CD8-positive, alpha-beta memory T cell (primary cell): ENCODE results near the gene RCE1. TPM values are rescaled to one million over a fixed set of nuclear protein-coding genes. Genes with fewer than 3 reads are reported as not detected.

Experiments
- CTCF ChIA-PET: fragments of 350-600 bp; sonication (Branson Sonifier 250); formaldehyde crosslinking; loops from one replicate; lab custom pipeline; 2021; ENCODE audit warnings: antibody characterized with exemption; lab: Charles Lee
- POLR2A ChIA-PET: fragments of 350-600 bp; sonication (Branson Sonifier 250); formaldehyde crosslinking; loops from one replicate; lab custom pipeline; 2021; ENCODE audit warnings: antibody characterized with exemption; lab: Charles Lee
- DNase-seq, 5 donors: peaks; one replicate each; pipeline versions ENCODE4 v3.0.0 to v3.0.0-alpha.2; 2020 to 2022; ENCODE audit warnings: mixed read lengths in 1 of 5
- H3K27ac ChIP-seq: one replicate; pipeline ENCODE4 v1.7.0; 2013; ENCODE audit warnings: low read depth, mild to moderate bottlenecking, low read length, moderate library complexity
- H3K27me3 ChIP-seq: 2 replicates; pipeline ENCODE4 v1.7.0; 2013; ENCODE audit warnings: low read length, mild to moderate bottlenecking; ENCODE audit not compliant: insufficient read depth, poor library complexity, severe bottlenecking
- H3K36me3 ChIP-seq: 2 replicates; pipeline ENCODE4 v1.7.0; 2013; ENCODE audit warnings: mild to moderate bottlenecking, low read length, moderate library complexity; ENCODE audit not compliant: insufficient read depth
- H3K4me1 ChIP-seq: 2 replicates; pipeline ENCODE4 v1.7.0; 2013; ENCODE audit warnings: mild to moderate bottlenecking, low read length, moderate library complexity; ENCODE audit not compliant: insufficient read depth
- H3K4me3 ChIP-seq: 2 replicates; pipeline ENCODE4 v1.7.0; 2013; ENCODE audit warnings: mild to moderate bottlenecking, low read length
- H3K9me3 ChIP-seq: 2 replicates; pipeline ENCODE4 v1.7.0; 2013; ENCODE audit warnings: mild to moderate bottlenecking, low read length
- H3K27ac Mint-ChIP-seq, 8 donors: one replicate each; pipeline ENCODE4 v1.8.0; 2020 to 2021; ENCODE audit warnings: mixed read lengths in 8 of 8, mild to moderate bottlenecking in 6 of 8, inconsistent platforms in 3 of 8, moderate library complexity in 3 of 8
- H3K27me3 Mint-ChIP-seq, 2 donors: one replicate each; pipeline ENCODE4 v1.8.0; 2020 to 2021; ENCODE audit warnings: mixed read lengths in 2 of 2, mild to moderate bottlenecking in 1 of 2, moderate library complexity in 1 of 2
- H3K36me3 Mint-ChIP-seq, 3 donors: one replicate each; pipeline ENCODE4 v1.8.0; 2020 to 2021; ENCODE audit warnings: mixed read lengths in 3 of 3, inconsistent platforms in 1 of 3, mild to moderate bottlenecking in 1 of 3
- H3K4me1 Mint-ChIP-seq, 3 donors: one replicate each; pipeline ENCODE4 v1.8.0; 2020 to 2021; ENCODE audit warnings: mixed read lengths in 3 of 3, inconsistent platforms in 1 of 3, mild to moderate bottlenecking in 1 of 3
- H3K4me3 Mint-ChIP-seq, 7 donors: one replicate each; pipeline ENCODE4 v1.8.0; 2020 to 2021; ENCODE audit warnings: mixed read lengths in 7 of 7, mild to moderate bottlenecking in 6 of 7, moderate library complexity in 4 of 7, inconsistent platforms in 2 of 7
- H3K9me3 Mint-ChIP-seq, 5 donors: one replicate each; pipeline ENCODE4 v1.8.0; 2020 to 2022; ENCODE audit warnings: mixed read lengths in 5 of 5, mild to moderate bottlenecking in 3 of 5, moderate library complexity in 2 of 5, inconsistent platforms in 1 of 5
- polyA plus RNA-seq: library from polyadenylated mRNA; unstranded; fragments of 300-500 nt; fragmentation: Illumina TruSeq; gene quantifications from one replicate; pipeline ENCODE4 v1.2.3, GENCODE V29; 2021
- total RNA-seq, 2 experiments: library from RNA; stranded (reverse); gene quantifications; one replicate each; pipeline ENCODE4 v1.2.3, GENCODE V29; 2021

RCE1 gene
- total and polyA plus RNA-seq, 3 experiments from 2014 or later: 32.8 to 41.2 (median 34.1) TPM

- H3K27ac ChIP-seq: no peak overlapping the region
- ChIA-PET CTCF (interaction anchor here (2.4 kb wide), 1 partner anchor 185 kb away, joined by 8 read pairs; no protein-coding TSS in a partner anchor), POLR2A (no interaction called here)
- Mint-ChIP-seq H3K36me3 (no peaks in the 10 kb centered on the region), H3K4me1 (peaks cover 9 to 19% (median 10%) of the 10 kb centered on the region in 3 donors), H3K4me3 (no peak overlapping the region), H3K9me3 (no peaks in the 10 kb centered on the region), H3K27me3 (peaks cover 0 to 4% of the 10 kb centered on the region in 2 donors), H3K27ac (no peak overlapping the region)
- no peak for DNase-seq
- no peaks in the 10 kb centered on the region for H3K27me3 ChIP-seq
- no peaks in the 10 kb centered on the region for H3K36me3 ChIP-seq
- H3K4me1 ChIP-seq: peaks cover 13% of the 10 kb centered on the region
- H3K4me3 ChIP-seq: no peak overlapping the region
- H3K9me3 ChIP-seq: no peaks in the 10 kb centered on the region
These were observed 36.3 kb downstream of the RCE1 start for GRCh38 chr11:66879583-66879982.

GRCh38 chr11:66879999-66880398 lies 36.8 kb downstream of the RCE1 start:
- ChIA-PET CTCF (interaction anchor here (2.4 kb wide), 1 partner anchor 185 kb away, joined by 8 read pairs; no protein-coding TSS in a partner anchor), POLR2A (no interaction called here)
- Mint-ChIP-seq H3K36me3 (no peaks in the 10 kb centered on the region), H3K4me3 (no peak overlapping the region), H3K4me1 (peaks cover 9 to 19% (median 10%) of the 10 kb centered on the region in 3 donors), H3K27me3 (peaks cover under 1 to 1% of the 10 kb centered on the region in 2 donors), H3K27ac (no peak overlapping the region), H3K9me3 (no peaks in the 10 kb centered on the region)
- no peak for DNase-seq
- no peaks in the 10 kb centered on the region for H3K36me3 ChIP-seq
- H3K27me3 ChIP-seq: no peaks in the 10 kb centered on the region
- no peaks in the 10 kb centered on the region for H3K9me3 ChIP-seq
- H3K27ac ChIP-seq: no peak overlapping the region
- H3K4me1 ChIP-seq: peaks cover 13% of the 10 kb centered on the region
- H3K4me3 ChIP-seq: no peak overlapping the region

- H3K4me1 Mint-ChIP-seq: peaks cover 9 to 19% (median 10%) of the 10 kb centered on the region in 3 donors
- H3K4me1 ChIP-seq: peaks cover 13% of the 10 kb centered on the region
- no peak overlapping the region for H3K4me3 Mint-ChIP-seq
- H3K27ac Mint-ChIP-seq: peak overlapping the region in 2 of 8 donors; percentile 20 to 55
- peak in 1 of 5 donors; percentile 12 for DNase-seq
- H3K36me3 ChIP-seq: no peaks in the 10 kb centered on the region
- no peaks in the 10 kb centered on the region for H3K36me3 Mint-ChIP-seq
- POLR2A ChIA-PET: no interaction called here
- H3K27me3 Mint-ChIP-seq: peaks cover 0 to 4% of the 10 kb centered on the region in 2 donors
- H3K4me3 ChIP-seq: no peak overlapping the region
- H3K27me3 ChIP-seq: no peaks in the 10 kb centered on the region
- H3K9me3 ChIP-seq: no peaks in the 10 kb centered on the region
- H3K9me3 Mint-ChIP-seq: no peaks in the 10 kb centered on the region
- CTCF ChIA-PET: interaction anchor here (1.6 to 2.4 kb wide), 3 partner anchors 13 to 187 kb away, joined by 3 to 8 read pairs (median 4); no protein-coding TSS in a partner anchor
- H3K27ac ChIP-seq: no peak overlapping the region
These were observed 37.5 kb downstream of the RCE1 start for GRCh38 chr11:66880496-66881450.

GRCh38 chr11:66881451-66881835 lies 38.2 kb downstream of the RCE1 start:
- peaks cover 0 to 5% of the 10 kb centered on the region in 2 donors for H3K27me3 Mint-ChIP-seq
- Histone ChIP-seq H3K36me3 (no peaks in the 10 kb centered on the region), H3K27me3 (no peaks in the 10 kb centered on the region), H3K4me3 (no peak overlapping the region), H3K4me1 (peaks cover 13% of the 10 kb centered on the region), H3K27ac (no peak overlapping the region), H3K9me3 (no peaks in the 10 kb centered on the region)
- H3K4me3 Mint-ChIP-seq: no peak overlapping the region
- no peaks in the 10 kb centered on the region for H3K36me3 Mint-ChIP-seq
- ChIA-PET POLR2A (no interaction called here), CTCF (interaction anchor here (1.6 to 2.4 kb wide), 3 partner anchors 13 to 188 kb away, joined by 3 to 8 read pairs (median 4); no protein-coding TSS in a partner anchor)
- no peak for DNase-seq
- H3K27ac Mint-ChIP-seq: no peak overlapping the region
- no peaks in the 10 kb centered on the region for H3K9me3 Mint-ChIP-seq
- peaks cover 9 to 19% (median 10%) of the 10 kb centered on the region in 3 donors for H3K4me1 Mint-ChIP-seq

- Mint-ChIP-seq H3K4me1 (peaks cover 9 to 19% (median 10%) of the 10 kb centered on the region in 3 donors), H3K27ac (no peak overlapping the region), H3K9me3 (no peaks in the 10 kb centered on the region), H3K4me3 (no peak overlapping the region), H3K27me3 (peaks cover 0 to 5% of the 10 kb centered on the region in 2 donors), H3K36me3 (no peaks in the 10 kb centered on the region)
- H3K4me3 ChIP-seq: no peak overlapping the region
- H3K27me3 ChIP-seq: no peaks in the 10 kb centered on the region
- DNase-seq: no peak
- no peaks in the 10 kb centered on the region for H3K9me3 ChIP-seq
- H3K4me1 ChIP-seq: peaks cover 13% of the 10 kb centered on the region
- ChIA-PET POLR2A (no interaction called here), CTCF (interaction anchor here (1.6 to 2.4 kb wide), 3 partner anchors 14 to 189 kb away, joined by 3 to 8 read pairs (median 4); no protein-coding TSS in a partner anchor)
- no peaks in the 10 kb centered on the region for H3K36me3 ChIP-seq
- H3K27ac ChIP-seq: no peak overlapping the region
These were observed 38.7 kb downstream of the RCE1 start for GRCh38 chr11:66881927-66882452.

- H3K4me1 ChIP-seq: peaks cover 13% of the 10 kb centered on the region
- Mint-ChIP-seq H3K27me3 (peaks cover 0 to 5% of the 10 kb centered on the region in 2 donors), H3K4me3 (no peak overlapping the region), H3K9me3 (no peaks in the 10 kb centered on the region), H3K27ac (no peak overlapping the region), H3K36me3 (no peaks in the 10 kb centered on the region), H3K4me1 (peaks cover 9 to 19% (median 10%) of the 10 kb centered on the region in 3 donors)
- no peaks in the 10 kb centered on the region for H3K9me3 ChIP-seq
- H3K27me3 ChIP-seq: no peaks in the 10 kb centered on the region
- ChIA-PET CTCF (interaction anchor here (1.5 kb wide), 1 partner anchor 189 kb away, joined by 3 read pairs; no protein-coding TSS in a partner anchor), POLR2A (no interaction called here)
- no peaks in the 10 kb centered on the region for H3K36me3 ChIP-seq
- no peak overlapping the region for H3K27ac ChIP-seq
- H3K4me3 ChIP-seq: no peak overlapping the region
- no peak for DNase-seq
These were observed 39.3 kb downstream of the RCE1 start for GRCh38 chr11:66882561-66883015.

- POLR2A ChIA-PET: no interaction called here
These were observed 40.0 kb downstream of the RCE1 start for GRCh38 chr11:66883016-66883965.

More at GRCh38 chr11:66883016-66883965, 40.0 kb downstream of the RCE1 start:
- CTCF ChIA-PET: interaction anchor here (1.5 kb wide), 2 partner anchors 13 to 189 kb away, joined by 3 read pairs; no protein-coding TSS in a partner anchor
- peaks cover 13% of the 10 kb centered on the region for H3K4me1 ChIP-seq
- no peak overlapping the region for H3K27ac ChIP-seq
- no peak overlapping the region for H3K4me3 Mint-ChIP-seq
- peaks cover 9 to 19% (median 10%) of the 10 kb centered on the region in 3 donors for H3K4me1 Mint-ChIP-seq
- peaks cover 0 to 5% of the 10 kb centered on the region in 2 donors for H3K27me3 Mint-ChIP-seq
- H3K4me3 ChIP-seq: no peak overlapping the region
- no peaks in the 10 kb centered on the region for H3K36me3 ChIP-seq
- no peaks in the 10 kb centered on the region for H3K27me3 ChIP-seq
- peak; percentile 29 to 66 (median 33) for DNase-seq
- H3K36me3 Mint-ChIP-seq: no peaks in the 10 kb centered on the region
- H3K27ac Mint-ChIP-seq: no peak overlapping the region
- H3K9me3 ChIP-seq: no peaks in the 10 kb centered on the region
- no peaks in the 10 kb centered on the region for H3K9me3 Mint-ChIP-seq
